A673 (cell line): ENCODE data around the gene GALNT9.

ENCODE experiments used
- CTCF ChIP-seq: fragments of 300-800, 200-600 bp; sonication (generic); conservative IDR thresholded peaks from 2 replicates; pipeline ENCODE4 v1.5.1; 2017; ENCODE audit warnings: low read depth, mild to moderate bottlenecking, antibody characterized with exemption, low read length, moderate library complexity, mixed read lengths
- EZH2 ChIP-seq: fragments of 200-600 bp; sonication (generic); IDR thresholded peaks from 2 replicates; pipeline ENCODE4 v1.6.1; 2017; ENCODE audit warnings: borderline replicate concordance, low read depth, mild to moderate bottlenecking, mixed read lengths, antibody characterized with exemption, low read length; ENCODE audit not compliant: poor library complexity, severe bottlenecking

DNA sequence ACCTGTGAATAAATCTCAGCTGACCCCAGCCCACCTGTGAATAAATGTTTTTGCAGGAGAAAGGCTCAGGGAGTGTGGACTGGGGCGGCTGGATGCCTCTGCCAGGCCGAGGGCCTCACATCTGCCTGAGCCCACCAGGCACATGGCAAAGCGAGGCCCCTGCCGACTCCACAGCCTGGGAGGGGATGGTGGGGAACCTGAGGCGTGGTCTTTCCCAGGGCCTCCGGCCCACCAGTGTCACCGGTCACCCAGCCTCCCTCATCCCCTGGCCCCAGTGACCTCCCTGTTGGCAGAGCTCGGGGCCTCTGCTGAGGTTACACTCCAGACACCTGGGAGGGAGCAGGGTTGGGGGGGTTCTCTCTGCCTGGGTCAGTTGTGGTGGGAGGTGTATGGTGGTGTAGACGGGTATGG lies 177.0 kb downstream of the GALNT9 start:
- TF ChIP-seq CTCF, result no peak
- no peak for TF ChIP-seq EZH2
